Measurements from ENCODE around the gene PXDN.

DNA sequence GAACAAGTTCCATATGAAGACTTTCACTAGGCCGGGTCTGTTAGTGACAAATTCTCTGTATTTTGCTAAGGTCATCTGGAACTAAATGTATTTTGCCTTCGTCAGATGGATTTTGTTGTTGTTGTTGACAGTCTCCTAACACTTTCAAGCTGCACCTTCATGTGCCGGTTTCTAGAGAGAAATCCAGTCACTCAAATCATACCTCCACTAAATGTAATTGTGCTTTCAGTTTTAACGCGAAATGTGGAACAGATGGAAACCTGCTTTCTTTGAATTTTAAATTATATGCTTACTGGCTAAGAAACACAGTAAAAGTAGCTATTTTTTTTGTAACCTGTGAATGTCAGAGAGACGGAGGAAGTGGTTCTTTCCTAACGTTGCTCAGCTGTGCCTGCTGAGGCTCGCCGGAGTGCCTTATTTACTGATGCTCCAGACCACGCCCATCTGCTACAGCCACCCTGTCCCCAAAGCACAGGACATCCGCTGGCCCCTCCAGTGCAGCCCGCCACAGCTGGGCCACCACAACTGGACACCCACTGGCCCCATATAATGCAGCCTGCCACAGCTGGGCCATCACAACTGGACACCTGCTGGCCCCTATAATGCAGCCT, 134.7 kb downstream of the PXDN start:
- TF ChIP-seq ZSCAN29 (IDR thresholded peaks at IDR 0.05) (no peak), ARHGAP35 (IDR thresholded peaks at IDR 0.05; ENCODE audit: partially characterized antibody) (no peak), HNRNPK (IDR thresholded peaks at IDR 0.05; ENCODE audit: low read depth, low read length, poor library complexity, severe bottlenecking) (no peak), GABPA (tag; conservative IDR thresholded peaks at IDR 0.05; ENCODE audit: low read depth) (no peak), POLR2AphosphoS5 (IDR thresholded peaks at IDR 0.05; ENCODE audit: control insufficient read depth, insufficient read depth, low read depth, low read length) (no peak), SREBF1 (IDR thresholded peaks at IDR 0.05; ENCODE audit: borderline replicate concordance, low read depth, low read length) (no peak), PHF21A (IDR thresholded peaks at IDR 0.05; ENCODE audit: borderline replicate concordance, low read depth) (no peak), SP1 (CRISPR knock-in tag; IDR thresholded peaks at IDR 0.05) (no peak), ESRRA (IDR thresholded peaks at IDR 0.05; ENCODE audit: borderline replicate concordance, low read depth) (no peak), SMC3 (conservative IDR thresholded peaks at IDR 0.05; ENCODE audit: insufficient read depth, low read depth, low read length) (no peak)
- TF ChIP-seq, protein P1, sequence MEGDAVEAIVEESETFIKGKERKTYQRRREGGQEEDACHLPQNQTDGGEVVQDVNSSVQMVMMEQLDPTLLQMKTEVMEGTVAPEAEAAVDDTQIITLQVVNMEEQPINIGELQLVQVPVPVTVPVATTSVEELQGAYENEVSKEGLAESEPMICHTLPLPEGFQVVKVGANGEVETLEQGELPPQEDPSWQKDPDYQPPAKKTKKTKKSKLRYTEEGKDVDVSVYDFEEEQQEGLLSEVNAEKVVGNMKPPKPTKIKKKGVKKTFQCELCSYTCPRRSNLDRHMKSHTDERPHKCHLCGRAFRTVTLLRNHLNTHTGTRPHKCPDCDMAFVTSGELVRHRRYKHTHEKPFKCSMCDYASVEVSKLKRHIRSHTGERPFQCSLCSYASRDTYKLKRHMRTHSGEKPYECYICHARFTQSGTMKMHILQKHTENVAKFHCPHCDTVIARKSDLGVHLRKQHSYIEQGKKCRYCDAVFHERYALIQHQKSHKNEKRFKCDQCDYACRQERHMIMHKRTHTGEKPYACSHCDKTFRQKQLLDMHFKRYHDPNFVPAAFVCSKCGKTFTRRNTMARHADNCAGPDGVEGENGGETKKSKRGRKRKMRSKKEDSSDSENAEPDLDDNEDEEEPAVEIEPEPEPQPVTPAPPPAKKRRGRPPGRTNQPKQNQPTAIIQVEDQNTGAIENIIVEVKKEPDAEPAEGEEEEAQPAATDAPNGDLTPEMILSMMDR (IDR thresholded peaks at IDR 0.05 in 2 of 3, conservative IDR thresholded peaks at IDR 0.05 in 1 of 3; ENCODE audit: insufficient read depth in 2 of 3, low read depth in 1 of 3, low read length in 3 of 3): no peak
- TF ChIP-seq, protein P2, sequence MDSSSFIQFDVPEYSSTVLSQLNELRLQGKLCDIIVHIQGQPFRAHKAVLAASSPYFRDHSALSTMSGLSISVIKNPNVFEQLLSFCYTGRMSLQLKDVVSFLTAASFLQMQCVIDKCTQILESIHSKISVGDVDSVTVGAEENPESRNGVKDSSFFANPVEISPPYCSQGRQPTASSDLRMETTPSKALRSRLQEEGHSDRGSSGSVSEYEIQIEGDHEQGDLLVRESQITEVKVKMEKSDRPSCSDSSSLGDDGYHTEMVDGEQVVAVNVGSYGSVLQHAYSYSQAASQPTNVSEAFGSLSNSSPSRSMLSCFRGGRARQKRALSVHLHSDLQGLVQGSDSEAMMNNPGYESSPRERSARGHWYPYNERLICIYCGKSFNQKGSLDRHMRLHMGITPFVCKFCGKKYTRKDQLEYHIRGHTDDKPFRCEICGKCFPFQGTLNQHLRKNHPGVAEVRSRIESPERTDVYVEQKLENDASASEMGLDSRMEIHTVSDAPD (CRISPR knock-in tag; IDR thresholded peaks at IDR 0.05): no peak
- TF ChIP-seq, protein P3, sequence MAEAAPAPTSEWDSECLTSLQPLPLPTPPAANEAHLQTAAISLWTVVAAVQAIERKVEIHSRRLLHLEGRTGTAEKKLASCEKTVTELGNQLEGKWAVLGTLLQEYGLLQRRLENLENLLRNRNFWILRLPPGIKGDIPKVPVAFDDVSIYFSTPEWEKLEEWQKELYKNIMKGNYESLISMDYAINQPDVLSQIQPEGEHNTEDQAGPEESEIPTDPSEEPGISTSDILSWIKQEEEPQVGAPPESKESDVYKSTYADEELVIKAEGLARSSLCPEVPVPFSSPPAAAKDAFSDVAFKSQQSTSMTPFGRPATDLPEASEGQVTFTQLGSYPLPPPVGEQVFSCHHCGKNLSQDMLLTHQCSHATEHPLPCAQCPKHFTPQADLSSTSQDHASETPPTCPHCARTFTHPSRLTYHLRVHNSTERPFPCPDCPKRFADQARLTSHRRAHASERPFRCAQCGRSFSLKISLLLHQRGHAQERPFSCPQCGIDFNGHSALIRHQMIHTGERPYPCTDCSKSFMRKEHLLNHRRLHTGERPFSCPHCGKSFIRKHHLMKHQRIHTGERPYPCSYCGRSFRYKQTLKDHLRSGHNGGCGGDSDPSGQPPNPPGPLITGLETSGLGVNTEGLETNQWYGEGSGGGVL (CRISPR knock-in tag; IDR thresholded peaks at IDR 0.05): no peak

Measured in K562 (cell line).